CD14-positive monocyte (primary cell): Measurements from ENCODE around the gene CFAP206. TPM values are rescaled to one million over a fixed set of nuclear protein-coding genes. Genes with fewer than 3 reads are reported as not detected.

Experiments used
- DNase-seq, 3 donors: peaks; one replicate each; pipeline ENCODE4 v3.0.0-alpha.2; 2011 to 2022
- H2AFZ ChIP-seq: 2 replicates; pipeline ENCODE4 v1.6.0; 2012; ENCODE audit warnings: mild to moderate bottlenecking, low read depth, low read length, inconsistent platforms; ENCODE audit not compliant: insufficient read depth, poor library complexity, severe bottlenecking
- H3K27ac ChIP-seq, 2 donors: 1 replicate in 1 of 2; 2 replicates in 1 of 2; pipeline ENCODE4 v1.5.1; 2012 to 2013; ENCODE audit warnings: low read length in 2 of 2, control low read depth in 1 of 2, inconsistent platforms in 1 of 2, low read depth in 1 of 2, mild to moderate bottlenecking in 1 of 2
- H3K27me3 ChIP-seq, 2 donors: one replicate each; pipeline versions ENCODE4 v1.6.0 to v1.6.1; 2011 to 2013; ENCODE audit warnings: low read length in 2 of 2; ENCODE audit not compliant: control insufficient read depth in 2 of 2, insufficient read depth in 2 of 2
- H3K36me3 ChIP-seq, 2 donors: replicated peaks in 1 of 2; 1 replicate in 1 of 2; 2 replicates in 1 of 2; pipeline versions ENCODE4 v1.5.1 to v1.6.1; 2012 to 2013; ENCODE audit warnings: low read length in 2 of 2, control low read depth in 1 of 2, inconsistent platforms in 1 of 2, mild to moderate bottlenecking in 1 of 2; ENCODE audit not compliant: insufficient read depth in 2 of 2, control insufficient read depth in 1 of 2
- H3K4me1 ChIP-seq, 2 donors: 1 replicate in 1 of 2; 2 replicates in 1 of 2; pipeline versions ENCODE4 v1.5.1 to v1.6.1; 2012 to 2013; ENCODE audit warnings: low read length in 2 of 2, control low read depth in 1 of 2, inconsistent platforms in 1 of 2, mild to moderate bottlenecking in 1 of 2, moderate library complexity in 1 of 2; ENCODE audit not compliant: insufficient read depth in 2 of 2, control insufficient read depth in 1 of 2
- H3K4me2 ChIP-seq: replicated peaks from 2 replicates; pipeline ENCODE3; 2012; ENCODE audit warnings: low read length, moderate library complexity, mild to moderate bottlenecking; ENCODE audit not compliant: poor library complexity, severe bottlenecking; ENCODE audit errors: extremely low read depth
- H3K4me3 ChIP-seq, 3 experiments: fragments of 200-600 bp in 1 of 3; sonication (generic) in 1 of 3; replicated peaks in 1 of 3; 1 replicate in 2 of 3; 2 replicates in 1 of 3; pipeline ENCODE4 v1.5.1; 2011 to 2013; ENCODE audit warnings: low read length in 3 of 3, mild to moderate bottlenecking in 3 of 3, control low read depth in 2 of 3, low read depth in 2 of 3, inconsistent platforms in 1 of 3, moderate library complexity in 1 of 3
- H3K79me2 ChIP-seq: 2 replicates; pipeline ENCODE4 v1.6.0; 2012; ENCODE audit warnings: mild to moderate bottlenecking, control low read depth, inconsistent platforms, low read length, moderate library complexity; ENCODE audit not compliant: insufficient read depth
- H3K9ac ChIP-seq: 2 replicates; pipeline ENCODE4 v1.6.0; 2017; ENCODE audit warnings: low read length, mild to moderate bottlenecking; ENCODE audit not compliant: insufficient read depth, poor library complexity, severe bottlenecking
- H3K9me3 ChIP-seq, 2 donors: replicated peaks in 1 of 2; 1 replicate in 1 of 2; 2 replicates in 1 of 2; pipeline versions ENCODE4 v1.5.1 to v1.6.1; 2012 to 2013; ENCODE audit warnings: low read length in 2 of 2, control low read depth in 1 of 2; ENCODE audit not compliant: control insufficient read depth in 1 of 2, insufficient read depth in 1 of 2
- H4K20me1 ChIP-seq: 2 replicates; pipeline ENCODE4 v1.6.0; 2012; ENCODE audit warnings: mild to moderate bottlenecking, low read length, control low read depth, moderate library complexity; ENCODE audit not compliant: insufficient read depth
- H3K27ac Mint-ChIP-seq, 7 donors: one replicate each; pipeline ENCODE4 v1.8.0; 2020; ENCODE audit warnings: mild to moderate bottlenecking in 7 of 7, mixed read lengths in 7 of 7, moderate library complexity in 6 of 7, inconsistent platforms in 2 of 7
- H3K27me3 Mint-ChIP-seq, 3 donors: one replicate each; pipeline ENCODE4 v1.8.0; 2021 to 2022; ENCODE audit warnings: low read depth in 3 of 3, mild to moderate bottlenecking in 3 of 3, mixed read lengths in 3 of 3, moderate library complexity in 3 of 3, inconsistent platforms in 1 of 3
- H3K36me3 Mint-ChIP-seq, 2 donors: one replicate each; pipeline ENCODE4 v1.8.0; 2020; ENCODE audit warnings: mixed read lengths in 2 of 2, inconsistent platforms in 1 of 2, mild to moderate bottlenecking in 1 of 2
- H3K4me1 Mint-ChIP-seq: one replicate; pipeline ENCODE4 v1.8.0; 2020; ENCODE audit warnings: mild to moderate bottlenecking, mixed read lengths
- H3K4me3 Mint-ChIP-seq, 2 donors: one replicate each; pipeline ENCODE4 v1.8.0; 2020; ENCODE audit warnings: mild to moderate bottlenecking in 2 of 2, mixed read lengths in 2 of 2, moderate library complexity in 1 of 2
- H3K9me3 Mint-ChIP-seq, 7 donors: one replicate each; pipeline ENCODE4 v1.8.0; 2020 to 2022; ENCODE audit warnings: mixed read lengths in 7 of 7, mild to moderate bottlenecking in 6 of 7, moderate library complexity in 6 of 7, inconsistent platforms in 2 of 7
- CTCF ChIP-seq: fragments of 200-600 bp; IDR thresholded peaks from one replicate; pipeline ENCODE4 v1.8.0; 2022; ENCODE audit warnings: antibody characterized with exemption, mild to moderate bottlenecking
- WGBS: methylation state at CpG from one replicate; pipeline ENCODE4 v1.1.5; 2013; ENCODE audit warnings: missing lambda C conversion rate; ENCODE audit not compliant: insufficient coverage; 5-methylcytosine and 5-hydroxymethylcytosine counted together
- intact Hi-C, 2 donors: fragments of 100-400 bp; cut with micrococcal nuclease; formaldehyde crosslinking; loops; one replicate each; pipeline versions ENCODE4 v1.15.0 to v1.15.1; 2023
- polyA plus RNA-seq, 3 donors: library from polyadenylated mRNA; depleted of rRNA in 1 of 3; unstranded in 2 of 3; stranded (reverse) in 1 of 3; fragments of 300-500 nt in 2 of 3; fragments of >200 nt in 1 of 3; fragmentation: Illumina TruSeq in 2 of 3; gene quantifications; 1 replicate in 2 of 3; 2 replicates in 1 of 3; pipeline ENCODE4 v1.2.3, GENCODE V29; 2012 to 2021

Gene CFAP206
- polyA plus RNA-seq, 3 donors = not detected

- intact Hi-C loops = no loop called here
Observed at GRCh38 chr6:87420360-87420759, 12.6 kb downstream of the CFAP206 start.

GRCh38 chr6:87421576-87421975 is 13.8 kb downstream of the CFAP206 start:
- Histone ChIP-seq H3K79me2 (no peaks in the 10 kb centered on the region), H3K4me1 (no peaks in the 10 kb centered on the region), H4K20me1 (no peaks in the 10 kb centered on the region), H3K4me3 (no peak overlapping the region), H3K27ac (no peak overlapping the region), H3K9ac (no peak overlapping the region), H3K9me3 (no peaks in the 10 kb centered on the region), H3K36me3 (no peaks in the 10 kb centered on the region), H3K4me2 (no peak overlapping the region), H3K27me3 (peaks cover 0 to 2% of the 10 kb centered on the region in 2 donors), H2AFZ (no peak overlapping the region)
- Mint-ChIP-seq H3K4me3 (no peak overlapping the region), H3K9me3 (peaks cover 0 to 2% (median 0%) of the 10 kb centered on the region in 7 donors), H3K27me3 (peaks cover 4 to 5% (median 4%) of the 10 kb centered on the region in 3 donors), H3K4me1 (no peaks in the 10 kb centered on the region), H3K36me3 (no peaks in the 10 kb centered on the region), H3K27ac (no peak overlapping the region)
- no peak for TF ChIP-seq CTCF
- no CpG with 5 or more reads among the region's 2 CpGs for WGBS
- no peak for DNase-seq
- intact Hi-C loops = no loop called here

More at GRCh38 chr6:87420360-87420759, 12.6 kb downstream of the CFAP206 start:
- Histone ChIP-seq H3K27ac (no peak overlapping the region), H3K27me3 (peaks cover 3 to 4% of the 10 kb centered on the region in 2 donors), H3K79me2 (no peaks in the 10 kb centered on the region), H3K4me3 (no peak overlapping the region), H4K20me1 (no peaks in the 10 kb centered on the region), H3K4me1 (no peaks in the 10 kb centered on the region), H3K36me3 (no peaks in the 10 kb centered on the region), H3K9ac (no peak overlapping the region), H3K9me3 (no peaks in the 10 kb centered on the region), H2AFZ (no peak overlapping the region), H3K4me2 (no peak overlapping the region)
- Mint-ChIP-seq H3K27ac (no peak overlapping the region), H3K27me3 (peaks cover 4 to 6% (median 4%) of the 10 kb centered on the region in 3 donors), H3K4me3 (no peak overlapping the region), H3K4me1 (no peaks in the 10 kb centered on the region), H3K9me3 (peaks cover 0 to 2% (median 0%) of the 10 kb centered on the region in 7 donors), H3K36me3 (no peaks in the 10 kb centered on the region)
- WGBS = no CpG with 5 or more reads among the region's 5 CpGs
- no peak for DNase-seq
- TF ChIP-seq CTCF = no peak
